Loucy (cell line): ENCODE data around the gene KIDINS220.

Source experiments
- H2AFZ ChIP-seq: fragments of 200-600 bp; sonication (generic); 2 replicates; pipeline ENCODE4 v1.6.0; 2016; ENCODE audit warnings: antibody characterized with exemption, mild to moderate bottlenecking, low read length, moderate library complexity
- H3F3A ChIP-seq: fragments of 200-600 bp; 2 replicates; pipeline ENCODE4 v1.6.0; 2016; ENCODE audit warnings: antibody characterized with exemption, low read depth, mild to moderate bottlenecking
- H3K27me3 ChIP-seq: fragments of 200-600 bp; sonication (generic); 2 replicates; pipeline ENCODE4 v1.6.1; 2014; ENCODE audit warnings: low read length, mild to moderate bottlenecking; ENCODE audit not compliant: insufficient read depth, poor library complexity, severe bottlenecking
- H3K36me3 ChIP-seq: fragments of 200-600 bp; sonication (generic); 2 replicates; pipeline ENCODE4 v1.6.1; 2016; ENCODE audit warnings: low read length; ENCODE audit not compliant: insufficient read depth
- H3K4me1 ChIP-seq: fragments of 200-600 bp; sonication (generic); 2 replicates; pipeline ENCODE4 v1.5.1; 2014; ENCODE audit warnings: low read length, mild to moderate bottlenecking; ENCODE audit not compliant: insufficient read depth, poor library complexity, severe bottlenecking
- H3K4me2 ChIP-seq: fragments of 200-600 bp; sonication (generic); 2 replicates; pipeline ENCODE4 v1.6.0; 2014; ENCODE audit warnings: antibody characterized with exemption, low read length, low read depth, mild to moderate bottlenecking; ENCODE audit not compliant: poor library complexity, severe bottlenecking
- H3K4me3 ChIP-seq: fragments of 200-600 bp; sonication (generic); 2 replicates; pipeline ENCODE4 v1.5.1; 2014; ENCODE audit warnings: low read length, mild to moderate bottlenecking, mixed read lengths; ENCODE audit not compliant: poor library complexity, severe bottlenecking
- H3K79me2 ChIP-seq: fragments of 200-600 bp; sonication (generic); 2 replicates; pipeline ENCODE4 v1.6.1; 2014; ENCODE audit warnings: low read length; ENCODE audit not compliant: insufficient read depth
- H3K9ac ChIP-seq: fragments of 200-600 bp; sonication (generic); 2 replicates; pipeline ENCODE4 v1.6.0; 2014; ENCODE audit warnings: mild to moderate bottlenecking, low read depth, low read length, moderate library complexity; ENCODE audit not compliant: poor library complexity, severe bottlenecking
- H3K9me2 ChIP-seq: fragments of 200-600 bp; sonication (generic); replicated peaks from 2 replicates; pipeline ENCODE4 v1.6.1; 2016; ENCODE audit warnings: low read depth, low read length, mixed read lengths
- H3K9me3 ChIP-seq: fragments of 200-600 bp; sonication (generic); 2 replicates; pipeline ENCODE4 v1.6.1; 2014; ENCODE audit warnings: mild to moderate bottlenecking, antibody characterized with exemption, low read length, low read depth; ENCODE audit not compliant: insufficient read depth
- H4K20me1 ChIP-seq: fragments of 200-600 bp; sonication (generic); 2 replicates; pipeline ENCODE4 v1.6.0; 2014; ENCODE audit warnings: antibody characterized with exemption, low read length, mild to moderate bottlenecking; ENCODE audit not compliant: insufficient read depth, poor library complexity, severe bottlenecking
- CTCF ChIP-seq: fragments of 200-600 bp; sonication (generic); conservative IDR thresholded peaks from 2 replicates; pipeline ENCODE4 v1.5.1; 2014; ENCODE audit warnings: mild to moderate bottlenecking, antibody characterized with exemption, low read length
- EZH2phosphoT487 ChIP-seq: fragments of 200-600 bp; IDR thresholded peaks from 2 replicates; pipeline ENCODE4 v1.6.1; 2018; ENCODE audit warnings: antibody characterized with exemption, mild to moderate bottlenecking, moderate library complexity, borderline replicate concordance

KIDINS220 gene

DNA sequence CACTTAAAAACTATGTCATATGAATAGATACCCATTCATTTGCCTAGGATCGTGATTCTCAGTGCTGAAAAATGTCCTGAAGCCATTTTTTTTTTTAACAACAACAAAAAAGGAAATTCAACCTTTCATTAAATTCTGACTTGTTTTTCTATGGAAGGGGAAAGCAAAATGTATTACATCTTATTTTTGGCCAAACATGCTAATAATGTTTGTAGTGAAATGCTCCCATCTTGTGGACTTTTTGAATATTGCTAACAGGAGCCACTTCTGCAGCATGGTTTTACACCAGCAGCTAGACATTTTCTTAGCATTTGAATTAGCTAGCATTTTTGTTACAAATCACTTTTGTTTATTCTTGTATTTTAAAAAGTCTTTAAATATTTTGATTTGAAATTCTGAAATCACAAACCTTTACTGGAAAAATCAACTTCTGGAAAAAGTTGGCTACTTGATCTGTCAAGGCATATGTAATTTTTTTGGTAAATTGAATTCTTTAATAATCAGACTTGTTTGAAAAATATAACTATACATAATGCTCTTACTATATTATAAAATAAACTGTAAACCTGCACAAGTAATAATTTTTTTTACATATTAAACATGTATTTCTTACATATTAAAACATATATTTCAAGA lies 75.8 kb downstream of the KIDINS220 start:
- no peaks in the 10 kb centered on the region for H3K27me3 ChIP-seq
- H3F3A ChIP-seq, result no peaks in the 10 kb centered on the region
- peaks cover 10% of the 10 kb centered on the region; the same call in 1 of the 2 replicates for H3K36me3 ChIP-seq
- TF ChIP-seq CTCF (peak; percentile 77), EZH2phosphoT487 (no peak)
- no peaks in the 10 kb centered on the region; the same call in 1 of the 2 replicates for H3K9me3 ChIP-seq
- H3K4me2 ChIP-seq, result no peak overlapping the region
- no peaks in the 10 kb centered on the region for H4K20me1 ChIP-seq
- no peak overlapping the region for H2AFZ ChIP-seq
- H3K4me1 ChIP-seq, result peaks cover 16% of the 10 kb centered on the region
- H3K9me2 ChIP-seq, result no peaks in the 10 kb centered on the region
- no peak overlapping the region for H3K9ac ChIP-seq
- no peaks in the 10 kb centered on the region for H3K79me2 ChIP-seq
- no peak overlapping the region for H3K4me3 ChIP-seq

- Histone ChIP-seq H3K4me3 (no peak overlapping the region), H3K9me2 (no peaks in the 10 kb centered on the region), H3K4me2 (no peak overlapping the region), H3K27me3 (no peaks in the 10 kb centered on the region), H3K9ac (no peak overlapping the region), H3F3A (no peaks in the 10 kb centered on the region), H4K20me1 (no peaks in the 10 kb centered on the region), H3K9me3 (peaks cover 9% of the 10 kb centered on the region; the same call in 1 of the 2 replicates), H3K36me3 (peaks cover 19% of the 10 kb centered on the region), H2AFZ (no peak overlapping the region), H3K79me2 (no peaks in the 10 kb centered on the region), H3K4me1 (peaks cover 16% of the 10 kb centered on the region)
- TF ChIP-seq EZH2phosphoT487 (no peak), CTCF (no peak)
These were observed 80.7 kb downstream of the KIDINS220 start for GRCh38 chr2:8756716-8757115.

DNA sequence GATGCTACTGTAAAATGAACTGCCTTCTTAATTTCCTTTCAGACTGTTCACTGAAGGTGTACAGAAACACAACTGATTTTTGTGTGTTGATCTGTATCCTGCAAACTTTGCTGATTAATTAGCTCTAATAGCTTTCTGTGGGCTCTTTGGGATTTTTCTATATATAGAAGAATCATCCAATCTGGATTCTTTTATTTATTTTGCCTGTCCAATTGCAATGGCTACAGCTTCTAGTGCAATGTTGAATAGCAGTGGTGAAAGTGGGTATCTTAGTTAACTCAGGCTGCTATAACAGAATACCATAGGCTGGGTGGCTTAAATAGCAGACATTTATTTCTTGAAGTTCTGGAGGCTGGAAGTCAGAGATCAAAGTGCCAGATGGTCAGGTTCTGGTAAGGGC lies 81.2 kb downstream of the KIDINS220 start:
- Histone ChIP-seq H3K4me2 (no peak overlapping the region), H2AFZ (no peak overlapping the region), H3K36me3 (peaks cover 19% of the 10 kb centered on the region), H3K9me3 (peaks cover 9% of the 10 kb centered on the region; the same call in 1 of the 2 replicates), H3K9me2 (no peaks in the 10 kb centered on the region), H3K9ac (no peak overlapping the region), H3K4me3 (no peak overlapping the region), H3K79me2 (no peaks in the 10 kb centered on the region), H3F3A (no peaks in the 10 kb centered on the region), H4K20me1 (no peaks in the 10 kb centered on the region), H3K27me3 (no peaks in the 10 kb centered on the region), H3K4me1 (peaks cover 16% of the 10 kb centered on the region)
- no peak for TF ChIP-seq CTCF
- no peak for TF ChIP-seq EZH2phosphoT487
